GM23248 (cell line): ENCODE data around the gene TMEM255A.

Experiments
- EZH2 ChIP-seq: fragments of 200-600 bp; sonication (generic); IDR thresholded peaks from 2 replicates; pipeline ENCODE4 v1.6.1; 2018; ENCODE audit warnings: antibody characterized with exemption, mild to moderate bottlenecking; ENCODE audit not compliant: insufficient read depth, poor library complexity, severe bottlenecking
- EZH2phosphoT487 ChIP-seq: fragments of 200-600 bp; sonication (generic); IDR thresholded peaks from 2 replicates; pipeline ENCODE4 v1.6.1; 2018; ENCODE audit warnings: antibody characterized with exemption, moderate library complexity, mild to moderate bottlenecking, low read depth; ENCODE audit not compliant: insufficient read depth

GRCh38 chrX:120235284-120235683 lies 76.0 kb downstream of the TMEM255A start:
- TF ChIP-seq EZH2, result no peak
- TF ChIP-seq EZH2phosphoT487, result no peak
